NCI-H128 (cell line): ENCODE measurements around the gene ELFN2.
"Not testable (repeated sequence)": the region's sequence is repeated elsewhere in the genome, so short reads cannot be mapped to it uniquely, and the experiment has no call there.

ENCODE experiments used
- DNase-seq: peaks from one replicate; lab custom pipeline; 2025; ENCODE audit not compliant: unreplicated experiment; lab: John Stamatoyannopoulos, UW

ELFN2 gene

DNA sequence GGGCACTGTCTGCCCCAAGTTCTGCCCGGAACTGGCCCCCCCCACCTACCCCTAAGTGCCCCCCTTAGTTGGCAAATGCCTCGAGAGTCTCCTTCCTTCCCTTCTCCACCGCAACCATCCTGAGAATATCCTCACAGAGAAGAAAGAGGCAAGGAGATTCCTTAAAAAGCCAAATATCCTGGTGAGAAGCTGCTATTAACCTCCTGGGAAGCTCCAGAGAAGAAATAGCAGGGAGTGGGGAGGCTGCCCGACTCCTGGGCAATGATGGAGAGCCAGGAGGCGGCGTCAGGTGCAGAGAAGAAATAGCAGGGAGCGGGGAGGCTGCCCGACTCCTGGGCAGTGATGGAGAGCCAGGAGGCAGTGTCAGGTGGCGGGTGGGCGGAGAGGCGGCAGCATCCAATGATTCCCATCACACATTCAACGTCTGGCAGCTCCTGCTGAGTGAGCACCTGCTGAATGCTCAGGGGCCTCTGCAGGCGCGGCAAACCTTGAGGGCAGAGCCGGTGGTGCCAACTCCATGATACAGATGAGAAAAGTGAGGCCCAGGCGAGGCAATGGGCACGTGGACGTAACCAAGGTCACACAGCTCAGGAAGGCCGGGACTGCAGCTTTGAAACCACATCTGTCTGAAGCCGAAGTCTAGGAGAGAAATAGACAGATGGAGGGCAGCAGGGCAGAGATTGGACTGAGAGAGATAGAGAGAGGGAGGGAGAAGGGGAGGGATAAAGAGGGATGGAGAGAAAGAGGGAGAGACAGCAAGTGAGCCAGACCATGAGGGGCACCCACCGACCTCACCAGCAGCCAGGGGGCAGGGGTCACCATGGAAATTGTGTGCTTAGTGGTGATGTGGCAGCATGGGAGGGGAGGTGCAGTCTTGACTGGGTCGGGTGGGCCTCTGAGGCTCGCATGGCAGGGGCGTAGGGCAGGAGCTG is 86.7 kb downstream of the ELFN2 start:
- DNase-seq, result peak; percentile 33

GRCh38 chr22:37338539-37339246 is 88.6 kb downstream of the ELFN2 start:
- no peak for DNase-seq

- DNase-seq, result no peak
These were observed 89.9 kb downstream of the ELFN2 start for GRCh38 chr22:37337204-37337943.

DNA sequence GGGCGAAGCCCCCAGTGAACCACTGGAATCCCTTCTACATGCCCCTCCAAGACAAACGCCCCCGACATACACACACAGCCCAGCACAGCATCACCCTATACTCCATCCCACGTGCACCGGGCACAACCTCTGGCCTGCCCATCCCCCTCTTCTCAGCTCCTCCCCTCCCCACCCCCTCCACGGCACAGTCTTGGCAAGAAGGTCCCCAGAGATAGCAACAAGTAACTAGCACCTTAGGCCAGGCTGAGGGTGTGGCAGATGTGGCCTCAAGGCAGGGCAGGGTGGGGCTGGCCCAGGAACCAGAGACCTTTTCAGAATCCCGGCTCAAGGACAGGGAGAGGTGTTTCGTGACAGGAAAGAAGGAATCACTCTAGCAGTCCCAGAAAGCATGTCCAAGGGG is 90.7 kb downstream of the ELFN2 start:
- DNase-seq, result no peak

DNA sequence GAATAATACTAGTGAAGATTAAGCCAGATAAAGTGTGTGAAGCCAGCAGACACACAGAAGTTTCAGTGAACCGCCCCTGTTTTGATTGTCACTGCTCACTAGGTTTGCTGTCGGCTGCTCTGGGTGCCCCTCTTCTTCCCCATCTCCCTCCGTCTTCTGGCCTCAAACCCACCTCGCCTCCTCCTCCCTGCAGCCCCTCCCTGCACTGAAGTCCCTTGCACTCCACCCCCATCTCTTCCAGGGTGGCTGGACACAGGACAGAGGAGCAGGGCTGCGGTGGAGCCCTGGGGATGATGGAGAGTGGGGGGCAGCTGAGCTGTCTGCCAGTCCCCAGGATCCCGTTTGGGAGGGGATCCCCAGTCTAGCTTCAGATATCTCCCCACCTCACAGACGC is 91.5 kb downstream of the ELFN2 start:
- no peak for DNase-seq

- DNase-seq, result no peak
These were observed 92.1 kb downstream of the ELFN2 start for GRCh38 chr22:37334859-37335805.

GRCh38 chr22:37334461-37334858 is 92.8 kb downstream of the ELFN2 start:
- no peak for DNase-seq

- DNase-seq, result no peak
These were observed 93.4 kb downstream of the ELFN2 start for GRCh38 chr22:37333724-37334460.

DNA sequence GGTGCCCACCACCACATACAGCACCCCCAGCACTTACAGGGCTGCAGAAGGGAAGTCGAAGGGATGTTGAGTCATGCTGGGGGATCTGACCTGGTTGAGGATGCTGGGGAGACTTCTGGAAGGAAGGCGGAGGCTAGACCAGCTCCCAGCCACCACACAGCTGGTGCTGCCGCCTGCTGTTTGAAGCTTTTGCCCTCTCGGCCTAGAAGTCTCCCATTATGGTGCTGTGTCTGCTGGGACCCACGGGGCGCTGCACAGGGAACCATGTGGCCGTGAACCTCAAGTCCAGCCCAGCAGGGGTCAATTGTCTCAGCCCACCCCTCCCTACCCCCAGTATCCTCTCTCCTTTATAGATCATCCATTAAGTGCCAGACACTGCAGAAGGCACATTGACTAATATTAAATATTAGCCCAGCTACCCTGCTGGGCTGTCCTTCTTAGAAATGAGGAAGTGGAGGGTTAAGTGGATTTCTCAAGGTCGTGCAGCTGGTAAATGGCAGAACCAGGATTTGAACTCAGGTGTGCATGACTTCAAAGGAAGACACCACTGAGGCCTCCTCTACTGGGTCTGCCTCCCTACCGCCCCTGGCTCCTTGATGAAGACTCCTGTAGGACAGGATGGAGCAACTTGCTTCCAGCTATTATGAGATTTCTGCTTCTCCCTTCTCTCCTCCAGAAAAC is 95.3 kb downstream of the ELFN2 start:
- DNase-seq, result no peak

DNA sequence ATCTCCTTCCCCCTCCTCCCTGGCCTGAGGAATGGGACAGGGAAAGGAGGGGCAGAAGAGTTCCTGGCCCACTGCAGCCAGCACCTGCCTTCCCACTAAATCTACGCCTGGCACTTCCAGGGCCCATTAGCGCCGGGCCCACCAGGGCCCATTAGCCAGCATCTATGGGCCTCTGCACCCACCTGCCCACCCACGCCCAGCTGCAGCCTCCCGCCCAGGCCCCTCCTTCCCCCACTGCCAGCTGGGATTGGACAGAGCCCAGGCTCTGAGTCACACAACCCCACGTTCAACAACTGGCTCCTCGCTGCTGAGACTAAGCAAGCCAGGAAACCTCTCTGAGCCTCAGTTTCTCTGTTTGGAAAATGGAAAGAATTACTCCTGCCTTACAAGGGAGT is 96.2 kb downstream of the ELFN2 start:
- no peak for DNase-seq

- peak; percentile 14 for DNase-seq
These were observed 96.9 kb downstream of the ELFN2 start for GRCh38 chr22:37330200-37331033.

- no peak for DNase-seq
These were observed 97.8 kb downstream of the ELFN2 start for GRCh38 chr22:37329238-37330140.

DNA sequence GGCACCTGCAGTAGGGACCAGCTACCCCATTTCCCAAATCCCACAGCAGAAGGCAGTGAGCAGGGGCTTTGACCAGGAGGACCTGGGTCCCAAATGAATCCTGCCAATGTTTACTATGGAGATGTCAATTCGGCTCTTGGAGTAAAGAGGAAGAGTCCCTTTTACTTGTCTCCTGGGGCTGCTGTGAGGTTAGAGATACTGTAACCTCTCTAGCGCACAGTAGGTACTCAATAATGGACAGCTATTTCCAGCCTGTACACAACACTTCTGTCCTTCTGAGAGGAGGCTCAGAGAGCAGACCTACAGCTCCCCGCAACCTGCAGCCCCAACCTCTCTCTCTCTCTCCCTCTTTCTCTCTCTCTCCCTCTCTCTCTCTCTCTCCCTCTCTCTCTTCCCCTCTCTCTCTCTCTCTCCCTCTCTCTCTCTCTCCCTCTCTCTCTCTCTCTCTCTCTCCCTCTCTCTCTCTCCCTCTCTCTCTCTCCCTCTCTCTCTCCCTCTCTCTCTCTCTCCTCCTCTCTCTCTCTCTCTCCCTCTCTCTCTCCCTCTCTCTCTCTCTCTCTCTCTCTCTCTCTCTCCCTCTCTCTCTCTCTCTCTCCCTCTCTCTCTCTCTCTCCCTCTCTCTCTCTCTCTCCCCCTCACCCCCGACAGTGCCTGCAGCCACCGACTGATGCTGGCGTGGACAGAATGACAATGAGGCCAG is 98.6 kb downstream of the ELFN2 start:
- not testable (repeated sequence) for DNase-seq

DNA sequence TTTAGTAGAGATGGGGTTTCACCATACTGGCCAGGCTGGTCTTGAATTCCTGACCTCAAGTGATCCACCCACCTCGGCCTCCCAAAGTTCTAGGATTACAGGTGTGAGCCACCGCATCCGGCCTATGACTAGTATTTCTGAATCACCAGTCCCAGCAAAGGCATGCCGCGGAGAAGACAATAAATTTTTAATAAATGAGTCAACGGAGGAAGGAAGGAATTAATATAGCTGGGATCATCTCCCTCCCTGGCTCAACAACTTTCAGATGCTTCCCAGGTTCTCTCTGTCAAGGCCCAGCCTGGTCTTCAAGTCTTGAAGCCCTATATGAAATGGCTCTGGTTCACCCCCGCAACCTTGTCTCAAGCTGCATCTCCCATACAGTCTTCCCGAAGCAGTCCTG is 99.3 kb downstream of the ELFN2 start:
- DNase-seq, result no peak

DNA sequence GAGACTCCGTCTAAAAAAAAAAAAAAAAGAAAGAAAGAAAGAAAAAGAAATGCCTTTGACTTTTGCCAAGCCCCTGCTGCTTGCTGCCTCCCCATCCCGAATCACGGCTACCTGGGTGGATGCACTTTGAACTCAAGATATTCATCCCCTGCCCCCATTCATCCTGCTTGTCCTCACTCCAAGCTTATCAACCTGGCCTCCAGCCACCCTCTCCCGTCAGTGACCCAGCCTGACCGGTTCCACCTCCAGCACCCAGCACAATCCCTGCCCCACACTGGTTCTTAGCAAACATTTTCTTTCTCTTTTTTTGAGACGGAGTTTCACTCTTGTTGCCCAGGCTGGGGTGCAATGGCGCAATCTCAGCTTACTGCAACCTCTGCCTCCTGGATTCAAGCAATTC is 100.6 kb downstream of the ELFN2 start:
- no peak for DNase-seq

GRCh38 chr22:37325039-37325395 is 102.3 kb downstream of the ELFN2 start:
- DNase-seq, result no peak
